GM19372 (cell line): ENCODE results near the gene MLYCD.
"Not testable (repeated sequence)": the region's sequence is repeated elsewhere in the genome, so short reads cannot be mapped to it uniquely, and the experiment has no call there.

Experiments used
- ATAC-seq: cut with Tn5 transposase; IDR thresholded peaks from one replicate; pipeline ENCODE4 v1.9.1; 2021; ENCODE audit warnings: mild to moderate bottlenecking, low read depth, moderate library complexity; ENCODE audit not compliant: unreplicated experiment

MLYCD gene

GRCh38 chr16:83937922-83938885 lies 39.3 kb downstream of the MLYCD start:
- ATAC-seq, result no peak

GRCh38 chr16:83939266-83939855 lies 40.4 kb downstream of the MLYCD start:
- ATAC-seq, result no peak

- ATAC-seq, result no peak
Measured at GRCh38 chr16:83940119-83940518, 41.2 kb downstream of the MLYCD start.

GRCh38 chr16:83940630-83941378 lies 41.9 kb downstream of the MLYCD start:
- ATAC-seq, result no peak

DNA sequence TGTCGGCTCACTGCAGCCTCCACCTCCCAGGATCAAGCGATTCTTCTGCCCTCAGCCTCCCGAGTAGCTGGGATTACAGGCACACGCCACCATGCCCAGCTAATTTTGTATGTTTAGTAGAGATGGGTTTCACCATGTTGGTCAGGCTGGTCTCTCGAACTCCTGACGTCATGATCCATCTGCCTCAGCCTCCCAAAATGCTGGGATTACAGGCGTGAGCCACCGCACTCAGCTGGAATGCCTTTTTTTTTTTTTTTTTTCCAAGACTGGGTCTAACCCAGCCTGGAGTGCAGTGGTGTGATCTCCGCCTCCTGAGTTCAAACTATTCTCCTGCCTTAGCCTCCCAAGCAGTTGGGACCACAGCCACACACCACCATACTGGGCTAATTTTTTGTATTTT lies 42.6 kb downstream of the MLYCD start:
- not testable (repeated sequence) for ATAC-seq

DNA sequence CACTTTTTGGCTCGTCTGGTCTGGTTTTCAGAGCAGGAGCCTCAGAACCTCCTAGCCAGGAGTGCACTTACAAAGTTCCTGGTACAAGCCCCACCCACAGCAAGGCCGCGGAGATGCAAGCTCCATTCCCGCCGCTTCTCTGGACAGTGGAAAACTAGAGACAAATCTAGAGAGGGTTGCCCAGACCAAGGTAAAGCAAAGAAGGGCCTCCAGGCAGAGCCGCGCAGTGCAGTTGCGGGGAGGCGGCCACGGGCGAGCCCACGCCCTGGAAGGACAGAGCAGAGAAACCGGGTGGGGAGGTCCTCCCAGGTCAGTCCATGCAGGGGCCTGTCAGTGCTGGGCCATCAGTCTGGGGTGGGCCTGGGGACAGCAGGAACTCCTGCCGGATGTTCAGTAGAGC lies 43.2 kb downstream of the MLYCD start:
- ATAC-seq, result no peak

- no peak for ATAC-seq
Measured at GRCh38 chr16:83942815-83943515, 44.0 kb downstream of the MLYCD start.

GRCh38 chr16:83943516-83944050 lies 44.7 kb downstream of the MLYCD start:
- no peak for ATAC-seq

DNA sequence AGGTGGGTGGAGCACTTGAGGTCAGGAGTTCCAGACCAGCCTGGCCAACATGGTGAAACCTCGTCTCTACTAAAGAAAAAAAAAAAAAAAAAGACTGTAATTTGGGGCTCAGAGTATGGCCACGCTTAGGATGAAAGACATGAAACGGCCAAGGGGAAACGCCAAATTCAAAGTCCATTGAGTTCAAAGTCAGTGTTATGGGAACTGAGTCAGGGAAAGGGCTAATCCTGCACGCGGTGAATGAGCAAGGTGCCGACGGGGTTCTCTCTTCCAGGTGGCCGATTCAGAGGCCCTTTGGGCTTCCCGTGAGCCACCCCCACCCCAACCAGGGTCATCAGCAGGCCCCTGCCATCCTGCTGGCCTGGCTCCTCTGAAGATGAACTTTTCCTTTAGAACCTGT lies 46.7 kb downstream of the MLYCD start:
- no peak for ATAC-seq

GRCh38 chr16:83946154-83946780 lies 47.4 kb downstream of the MLYCD start:
- no peak for ATAC-seq

- ATAC-seq, result no peak
Measured at GRCh38 chr16:83946781-83947566, 48.1 kb downstream of the MLYCD start.

- no peak for ATAC-seq
Measured at GRCh38 chr16:83947642-83948234, 48.8 kb downstream of the MLYCD start.

GRCh38 chr16:83948914-83949723 lies 50.2 kb downstream of the MLYCD start:
- no peak for ATAC-seq

- no peak for ATAC-seq
Measured at GRCh38 chr16:83949724-83950001, 50.7 kb downstream of the MLYCD start.

GRCh38 chr16:83950862-83951399 lies 52.0 kb downstream of the MLYCD start:
- ATAC-seq, result not testable (repeated sequence)

DNA sequence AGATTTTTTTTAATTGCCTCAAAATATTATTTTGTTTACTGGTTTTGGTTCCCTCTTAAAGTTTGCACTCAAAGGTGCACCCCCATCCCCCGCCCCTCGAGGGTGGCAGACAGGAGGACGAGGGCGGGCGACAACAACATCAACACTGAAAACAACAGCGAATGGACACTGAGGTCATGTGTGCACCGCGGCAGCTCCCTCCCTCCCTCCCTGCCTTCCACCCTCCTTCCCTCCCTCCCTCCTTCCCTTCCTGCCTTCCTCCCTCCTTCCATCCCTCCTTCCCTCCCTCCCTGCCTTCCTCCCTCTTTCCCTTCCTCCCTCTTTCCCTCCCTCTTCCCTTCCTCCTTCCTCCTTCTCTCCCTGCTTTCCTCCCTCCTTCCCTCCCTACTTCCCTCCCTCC lies 52.6 kb downstream of the MLYCD start:
- no peak for ATAC-seq

DNA sequence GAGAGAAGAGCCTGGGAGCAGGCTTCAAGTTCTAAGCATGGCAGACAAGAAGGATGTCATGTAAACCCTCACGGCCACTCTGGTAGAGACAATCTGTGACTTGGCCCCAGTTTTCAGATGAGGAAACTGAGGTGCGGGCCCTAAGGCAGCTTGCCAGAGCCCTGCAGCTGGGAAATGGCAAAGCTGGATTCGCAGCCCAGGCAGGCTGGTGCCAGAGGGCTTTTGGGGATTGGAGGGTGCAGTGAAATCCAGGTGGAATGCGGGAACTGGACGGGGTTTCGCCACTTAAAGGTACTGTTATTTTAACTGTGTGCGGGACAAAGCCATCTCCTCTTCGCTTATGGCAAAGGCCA lies 53.6 kb downstream of the MLYCD start:
- no peak for ATAC-seq
